GM20000 (cell line): ENCODE data around the gene SMIM20.
"Not testable (repeated sequence)": the region's sequence is repeated elsewhere in the genome, so short reads cannot be mapped to it uniquely, and the experiment has no call there.

Source experiments
- DNase-seq: peaks from one replicate; pipeline ENCODE4 v3.0.0; 2012; ENCODE audit warnings: low spot score
- TF ChIP-seq, protein P1 (sequence below): IDR thresholded peaks from 2 replicates; pipeline ENCODE4 v1.5.1; 2012; ENCODE audit warnings: mild to moderate bottlenecking, control low read depth; ENCODE audit errors: extremely low read depth, missing control alignments

The SMIM20 gene

GRCh38 chr4:25892796-25893195 is 21.2 kb upstream of the SMIM20 start:
- TF ChIP-seq, protein P1, sequence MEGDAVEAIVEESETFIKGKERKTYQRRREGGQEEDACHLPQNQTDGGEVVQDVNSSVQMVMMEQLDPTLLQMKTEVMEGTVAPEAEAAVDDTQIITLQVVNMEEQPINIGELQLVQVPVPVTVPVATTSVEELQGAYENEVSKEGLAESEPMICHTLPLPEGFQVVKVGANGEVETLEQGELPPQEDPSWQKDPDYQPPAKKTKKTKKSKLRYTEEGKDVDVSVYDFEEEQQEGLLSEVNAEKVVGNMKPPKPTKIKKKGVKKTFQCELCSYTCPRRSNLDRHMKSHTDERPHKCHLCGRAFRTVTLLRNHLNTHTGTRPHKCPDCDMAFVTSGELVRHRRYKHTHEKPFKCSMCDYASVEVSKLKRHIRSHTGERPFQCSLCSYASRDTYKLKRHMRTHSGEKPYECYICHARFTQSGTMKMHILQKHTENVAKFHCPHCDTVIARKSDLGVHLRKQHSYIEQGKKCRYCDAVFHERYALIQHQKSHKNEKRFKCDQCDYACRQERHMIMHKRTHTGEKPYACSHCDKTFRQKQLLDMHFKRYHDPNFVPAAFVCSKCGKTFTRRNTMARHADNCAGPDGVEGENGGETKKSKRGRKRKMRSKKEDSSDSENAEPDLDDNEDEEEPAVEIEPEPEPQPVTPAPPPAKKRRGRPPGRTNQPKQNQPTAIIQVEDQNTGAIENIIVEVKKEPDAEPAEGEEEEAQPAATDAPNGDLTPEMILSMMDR = no peak
- no peak for DNase-seq

- DNase-seq = no peak
- TF ChIP-seq, protein P1 = no peak
Measured at GRCh38 chr4:25896776-25897539, 17.1 kb upstream of the SMIM20 start.

DNA sequence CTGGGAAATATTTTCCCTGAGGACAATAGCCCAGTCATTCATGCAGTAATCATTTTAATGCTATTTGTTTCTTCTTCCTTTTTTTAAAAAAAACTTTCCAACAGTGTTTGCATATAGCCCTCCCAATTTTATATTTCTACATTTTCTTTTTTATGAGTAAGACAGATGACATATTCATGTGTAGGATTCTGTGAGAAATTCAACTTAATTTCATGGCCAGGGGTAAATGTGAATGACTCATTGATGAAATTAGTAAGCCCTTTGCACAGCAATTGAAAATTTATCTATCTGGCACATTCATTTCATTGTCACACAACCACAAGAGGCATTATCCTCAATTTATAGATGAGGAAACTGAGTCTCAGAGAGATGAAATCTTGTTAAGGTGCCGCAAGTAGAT is 13.7 kb upstream of the SMIM20 start:
- TF ChIP-seq, protein P1 = no peak
- no peak for DNase-seq

- DNase-seq = no peak
Measured at GRCh38 chr4:25901030-25901430, 13.0 kb upstream of the SMIM20 start.

DNA sequence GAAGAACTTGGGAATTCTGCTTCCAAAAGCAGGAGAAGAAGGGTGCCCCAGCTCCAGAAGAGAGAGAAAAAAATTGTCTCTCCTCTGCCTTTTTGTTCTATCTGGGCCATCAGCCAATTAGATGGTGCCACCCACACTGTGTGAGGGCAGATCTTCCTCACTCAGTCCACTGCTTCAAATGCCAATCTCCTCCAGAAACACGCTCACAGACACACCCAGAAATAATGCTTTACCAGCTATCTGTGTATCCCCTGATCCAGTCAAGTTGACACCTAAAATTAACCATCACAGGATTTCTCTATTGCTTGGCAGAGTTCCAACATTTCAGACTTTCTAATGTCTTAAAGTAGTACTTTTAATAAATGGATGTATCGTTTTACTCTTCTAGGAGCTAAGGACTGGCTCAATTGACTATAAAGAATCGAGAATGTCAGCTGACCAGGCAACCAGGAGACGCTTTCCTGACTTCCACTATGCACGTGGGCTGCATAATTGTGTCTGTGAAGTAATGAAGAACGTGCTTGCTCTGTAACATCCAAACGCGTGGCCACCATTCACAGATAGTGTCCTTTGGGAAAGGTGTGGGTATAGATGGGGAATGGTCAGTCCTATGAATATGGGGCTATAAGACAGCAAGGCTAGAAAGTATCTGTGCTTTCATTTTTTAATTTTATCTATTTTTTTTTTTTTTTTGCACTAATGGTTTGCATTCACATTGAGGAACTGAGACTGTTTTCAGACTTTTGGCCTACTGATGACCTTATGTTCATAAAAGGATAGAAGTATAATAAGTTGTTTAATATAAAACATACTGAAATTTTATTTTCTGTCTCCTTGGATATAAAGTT is 9.9 kb upstream of the SMIM20 start:
- TF ChIP-seq, protein P1 = no peak
- no peak for DNase-seq

More at GRCh38 chr4:25901030-25901430, 13.0 kb upstream of the SMIM20 start:
- TF ChIP-seq, protein P1 = no peak

GRCh38 chr4:25904748-25905082 is 9.3 kb upstream of the SMIM20 start:
- TF ChIP-seq, protein P1 = no peak
- DNase-seq = no peak

GRCh38 chr4:25905371-25905770 is 8.6 kb upstream of the SMIM20 start:
- TF ChIP-seq, protein P1 = no peak
- DNase-seq = no peak

- not testable (repeated sequence) for DNase-seq
Measured at GRCh38 chr4:25906113-25906512, 7.9 kb upstream of the SMIM20 start.
